Ectodermal cell (in vitro differentiated cells): ENCODE results near the gene LPCAT1.
"Not testable (repeated sequence)": the region's sequence is repeated elsewhere in the genome, so short reads cannot be mapped to it uniquely, and the experiment has no call there.

Experiments
- H3K27ac ChIP-seq: 2 replicates; pipeline ENCODE4 v1.7.0; 2013; ENCODE audit warnings: mild to moderate bottlenecking, low read depth, low read length; ENCODE audit not compliant: insufficient read depth, poor library complexity, severe bottlenecking
- H3K27me3 ChIP-seq: 2 replicates; pipeline ENCODE4 v1.7.0; 2013; ENCODE audit warnings: mild to moderate bottlenecking, low read length; ENCODE audit not compliant: insufficient read depth, control insufficient read depth, poor library complexity, severe bottlenecking
- H3K36me3 ChIP-seq: one replicate; pipeline ENCODE4 v1.7.0; 2013; ENCODE audit warnings: low read length; ENCODE audit not compliant: control insufficient read depth, insufficient read depth
- H3K4me1 ChIP-seq: one replicate; pipeline ENCODE4 v1.7.0; 2013; ENCODE audit warnings: low read length; ENCODE audit not compliant: control insufficient read depth, insufficient read depth
- H3K4me3 ChIP-seq: 2 replicates; pipeline ENCODE4 v1.7.0; 2013; ENCODE audit warnings: low read depth, low read length, control low read depth; ENCODE audit not compliant: insufficient read depth
- H3K9me3 ChIP-seq: 2 replicates; pipeline ENCODE4 v1.7.0; 2013; ENCODE audit warnings: mild to moderate bottlenecking, low read length, moderate library complexity; ENCODE audit not compliant: control insufficient read depth
- WGBS, 2 experiments: methylation state at CpG; one replicate each; pipeline ENCODE4 v1.1.7; 2013; ENCODE audit warnings: missing lambda C conversion rate in 2 of 2; 5-methylcytosine and 5-hydroxymethylcytosine counted together

The LPCAT1 gene

DNA sequence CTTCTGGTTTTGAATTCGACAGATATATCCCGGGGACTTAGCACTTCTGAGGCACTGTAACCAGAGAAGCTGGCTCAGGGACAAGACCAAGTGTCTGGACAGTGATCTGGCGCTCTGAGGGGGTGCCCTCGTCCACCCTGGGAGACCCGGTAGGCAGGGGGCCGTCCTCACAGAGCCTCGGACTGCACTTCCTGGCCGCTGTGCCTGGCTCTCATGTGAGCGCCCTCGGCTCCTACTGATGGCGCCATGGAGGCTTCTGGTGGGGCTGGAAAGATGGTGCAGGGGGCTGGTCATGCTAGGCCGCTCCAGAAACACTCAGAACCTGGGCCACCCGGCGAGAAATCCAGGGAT, 59.7 kb downstream of the LPCAT1 start:
- 95% methylated on average over 14 of the region's 14 CpGs for WGBS, 2 experiments
- Histone ChIP-seq H3K36me3 (peaks cover 29% of the 10 kb centered on the region), H3K4me1 (no peaks in the 10 kb centered on the region), H3K27ac (no peak overlapping the region), H3K4me3 (no peak overlapping the region), H3K27me3 (no peaks in the 10 kb centered on the region), H3K9me3 (no peaks in the 10 kb centered on the region)

DNA sequence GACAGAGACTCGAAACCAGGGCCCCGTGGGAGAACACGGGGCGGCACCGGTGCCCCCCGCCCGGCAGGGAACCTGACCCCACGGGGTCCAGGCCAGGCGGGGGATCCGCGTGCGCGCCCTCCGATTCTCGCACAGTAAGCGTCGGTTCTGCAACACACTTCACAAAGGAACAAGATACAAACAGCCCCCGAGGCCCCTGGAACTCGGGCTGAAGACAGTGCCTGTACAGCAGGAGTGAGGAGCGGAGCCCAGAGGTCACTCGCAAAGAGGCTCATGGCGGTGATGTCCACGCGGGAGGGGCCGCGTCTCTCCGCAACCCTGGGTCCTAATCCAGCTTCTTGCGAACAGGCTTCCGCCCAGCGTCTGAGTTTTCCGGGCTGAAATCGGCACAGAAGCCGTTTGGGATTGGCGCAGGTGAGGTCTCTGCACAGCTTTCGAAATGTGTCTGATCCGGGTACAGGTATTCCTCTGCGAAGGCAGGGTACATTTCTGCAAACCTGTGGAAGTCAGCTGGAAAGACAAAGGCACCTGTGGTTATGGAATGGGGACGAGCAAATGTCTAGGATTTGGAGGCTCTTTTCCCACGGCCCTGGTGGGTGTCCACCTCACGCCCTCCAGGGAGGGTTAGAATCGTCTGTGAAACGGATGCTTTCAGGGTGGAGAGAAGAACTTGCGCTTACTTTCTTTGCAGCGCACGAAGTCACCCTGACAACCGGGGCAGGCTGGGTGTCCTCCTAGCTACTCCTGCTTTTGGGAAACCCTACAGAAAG, 60.2 kb downstream of the LPCAT1 start:
- 96 to 97% methylated on average over 46 of the region's 46 CpGs for WGBS, 2 experiments
- Histone ChIP-seq H3K27me3 (no peaks in the 10 kb centered on the region), H3K4me1 (no peaks in the 10 kb centered on the region), H3K9me3 (no peaks in the 10 kb centered on the region), H3K27ac (no peak overlapping the region), H3K36me3 (peaks cover 29% of the 10 kb centered on the region), H3K4me3 (no peak overlapping the region)

DNA sequence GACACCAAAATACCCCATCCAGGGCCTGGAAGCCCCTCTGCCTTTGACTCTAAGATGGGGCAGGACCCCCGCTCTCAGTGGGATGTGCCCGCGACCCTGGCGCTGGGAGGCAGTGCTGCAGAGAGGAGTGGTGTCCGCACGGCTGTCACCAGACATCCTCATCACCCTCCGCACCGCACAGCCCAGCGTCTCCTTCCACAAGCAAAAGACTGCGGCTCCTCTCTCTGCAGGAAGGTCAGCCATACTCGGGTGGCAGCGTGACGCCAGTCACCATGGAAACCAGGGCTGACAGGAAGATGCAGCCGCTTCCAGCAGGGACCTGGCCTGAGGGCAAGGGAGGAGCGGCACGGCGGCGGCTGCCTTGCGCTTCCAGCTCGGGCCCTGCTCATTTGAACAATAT, 61.4 kb downstream of the LPCAT1 start:
- WGBS, 2 experiments = 90 to 91% methylated on average over 20 of the region's 20 CpGs
- Histone ChIP-seq H3K27ac (no peak overlapping the region), H3K4me3 (no peak overlapping the region), H3K4me1 (no peaks in the 10 kb centered on the region), H3K9me3 (peaks cover 2% of the 10 kb centered on the region), H3K27me3 (no peaks in the 10 kb centered on the region), H3K36me3 (peaks cover 33% of the 10 kb centered on the region)

DNA sequence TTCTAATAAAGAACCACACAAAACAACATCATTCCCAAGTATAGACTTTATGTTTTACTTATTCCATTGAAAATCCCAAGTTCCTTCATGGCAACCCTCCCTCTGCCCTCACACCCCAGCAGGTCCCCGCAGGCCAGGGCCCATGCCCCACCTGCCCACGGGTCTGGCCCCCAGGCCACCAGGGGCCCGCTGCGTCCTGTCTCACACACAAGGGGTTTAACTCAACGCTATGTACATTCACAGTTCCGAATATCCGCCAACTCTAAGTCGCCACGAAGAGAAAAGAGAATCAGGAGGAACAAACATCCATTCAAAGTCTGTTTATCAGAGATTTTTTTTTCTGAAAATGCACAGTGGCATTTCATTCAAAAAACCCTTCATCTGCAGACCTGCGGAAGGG, 62.4 kb downstream of the LPCAT1 start:
- no peak overlapping the region for H3K4me3 ChIP-seq
- H3K27ac ChIP-seq = no peak overlapping the region
- H3K9me3 ChIP-seq = peaks cover 6% of the 10 kb centered on the region
- H3K4me1 ChIP-seq = no peaks in the 10 kb centered on the region
- WGBS, 2 experiments = 94 to 96% methylated on average over 10 of the region's 10 CpGs
- no peaks in the 10 kb centered on the region for H3K27me3 ChIP-seq
- peaks cover 28% of the 10 kb centered on the region for H3K36me3 ChIP-seq

DNA sequence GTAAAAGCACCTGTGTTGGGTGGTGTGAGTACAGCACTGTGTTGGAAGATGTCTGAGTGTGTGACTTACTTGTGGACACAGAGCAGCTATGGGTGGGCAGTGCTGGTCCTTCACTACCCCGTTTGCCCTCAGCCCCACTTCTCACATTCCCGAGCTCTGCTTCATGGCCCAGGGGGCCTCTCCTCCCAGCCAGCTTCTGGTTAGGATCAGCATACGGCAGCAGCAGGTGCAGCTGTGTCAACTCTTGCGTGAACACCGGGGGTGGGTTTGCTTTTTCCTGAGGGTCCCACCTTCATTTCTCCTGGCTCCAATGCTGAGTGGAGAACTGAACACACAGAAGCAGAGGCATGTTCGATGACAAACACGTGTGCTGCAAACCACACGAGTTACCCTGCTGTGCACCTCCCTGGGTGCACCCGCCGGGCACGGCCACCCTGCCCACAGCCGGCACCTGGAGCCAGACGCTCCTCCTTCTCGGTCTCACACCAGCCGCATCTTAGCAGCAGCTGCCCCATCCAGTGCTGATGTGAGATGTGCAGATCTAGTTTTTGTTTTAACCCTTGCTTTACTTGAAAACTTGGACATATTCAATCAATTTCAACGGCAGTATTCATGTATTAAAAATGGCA, 63.6 kb downstream of the LPCAT1 start:
- no peak overlapping the region for H3K27ac ChIP-seq
- WGBS, 2 experiments = 94 to 95% methylated on average over 16 of the region's 16 CpGs
- H3K36me3 ChIP-seq = peaks cover 17% of the 10 kb centered on the region
- no peaks in the 10 kb centered on the region for H3K27me3 ChIP-seq
- no peak overlapping the region for H3K4me3 ChIP-seq
- peaks cover 6% of the 10 kb centered on the region for H3K9me3 ChIP-seq
- no peaks in the 10 kb centered on the region for H3K4me1 ChIP-seq

DNA sequence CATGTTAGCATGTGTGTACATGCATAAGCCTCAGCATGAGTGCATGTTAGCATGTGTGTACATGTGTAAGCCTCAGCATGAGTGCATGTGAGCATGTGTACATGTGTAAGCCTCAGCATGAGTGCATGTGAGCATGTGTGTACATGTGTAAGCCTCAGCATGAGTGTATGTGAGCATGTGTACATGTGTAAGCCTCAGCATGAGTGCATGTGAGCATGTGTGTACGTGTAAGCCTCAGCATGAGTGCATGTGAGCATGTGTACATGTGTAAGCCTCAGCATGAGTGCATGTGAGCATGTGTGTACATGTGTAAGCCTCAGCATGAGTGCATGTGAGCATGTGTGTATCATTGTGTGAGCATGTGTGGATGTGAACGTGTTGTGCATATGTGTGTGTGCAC, 64.3 kb downstream of the LPCAT1 start:
- H3K27ac ChIP-seq, H3K27me3 ChIP-seq, H3K4me3 ChIP-seq, H3K4me1 ChIP-seq, H3K9me3 ChIP-seq: not testable (repeated sequence)
- H3K36me3 ChIP-seq = peaks cover 15% of the 10 kb centered on the region
- WGBS, 2 experiments = 92 to 97% methylated on average over 2 of the region's 2 CpGs

DNA sequence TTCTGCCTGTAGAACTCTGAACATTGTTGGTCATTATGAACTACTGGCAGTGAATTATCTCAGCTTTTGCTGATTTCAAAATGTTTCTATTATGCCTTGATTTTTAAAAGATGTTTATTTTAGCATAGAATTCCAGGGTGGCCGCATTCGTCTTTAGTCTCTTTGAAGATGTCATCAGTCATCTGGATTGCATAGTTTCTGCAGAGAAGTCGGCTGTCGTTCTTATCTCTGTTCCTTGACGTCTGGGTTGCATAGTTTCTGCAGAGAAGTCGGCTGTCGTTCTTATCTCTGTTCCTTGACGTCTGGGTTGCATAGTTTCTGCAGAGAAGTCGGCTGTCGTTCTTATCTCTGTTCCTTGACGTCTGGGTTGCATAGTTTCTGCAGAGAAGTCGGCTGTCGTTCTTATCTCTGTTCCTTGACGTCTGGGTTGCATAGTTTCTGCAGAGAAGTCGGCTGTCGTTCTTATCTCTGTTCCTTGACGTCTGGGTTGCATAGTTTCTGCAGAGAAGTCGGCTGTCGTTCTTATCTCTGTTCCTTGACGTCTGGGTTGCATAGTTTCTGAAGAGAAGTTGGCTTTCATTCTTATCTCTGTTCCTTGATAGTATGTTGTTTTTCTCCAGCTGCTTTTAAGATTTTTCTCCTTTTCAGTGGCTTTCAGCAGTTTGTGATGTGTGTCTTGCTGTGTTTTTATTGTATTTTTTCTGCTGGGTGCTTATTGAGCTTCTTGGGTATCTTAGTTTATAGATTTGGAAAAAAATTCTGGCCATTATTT, 67.5 kb downstream of the LPCAT1 start:
- peaks cover 15% of the 10 kb centered on the region for H3K36me3 ChIP-seq
- not testable (repeated sequence) for H3K4me1 ChIP-seq, H3K4me3 ChIP-seq, H3K9me3 ChIP-seq, H3K27ac ChIP-seq, H3K27me3 ChIP-seq
- WGBS, 2 experiments = 92 to 96% methylated on average over 7 to 8 of the region's 20 CpGs

DNA sequence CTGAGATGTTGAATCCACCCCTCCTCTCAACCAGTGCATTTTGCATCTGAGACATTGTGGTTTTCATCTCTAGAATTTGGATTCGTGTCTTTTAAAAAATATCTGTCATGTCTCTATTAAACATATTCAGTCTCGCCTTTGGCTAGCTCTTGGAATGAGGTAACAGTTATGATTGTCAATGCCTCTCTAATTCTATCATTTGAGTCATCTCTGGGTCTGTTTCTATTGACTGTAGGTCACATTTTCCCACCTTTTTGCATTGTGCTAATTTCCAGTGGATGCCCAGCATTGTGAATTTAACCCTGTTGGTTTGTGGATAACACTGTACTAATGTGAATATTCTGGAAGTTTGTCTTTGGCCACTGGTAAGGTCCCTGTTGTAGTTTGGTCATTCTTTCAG, 70.1 kb downstream of the LPCAT1 start:
- H3K4me1 ChIP-seq = no peaks in the 10 kb centered on the region
- H3K27me3 ChIP-seq = peaks cover 10% of the 10 kb centered on the region
- peaks cover 4% of the 10 kb centered on the region for H3K36me3 ChIP-seq
- no peak overlapping the region for H3K27ac ChIP-seq
- no peak overlapping the region for H3K4me3 ChIP-seq
- 87 to 100% methylated on average over 2 of the region's 2 CpGs for WGBS, 2 experiments
- peaks cover 6% of the 10 kb centered on the region for H3K9me3 ChIP-seq

DNA sequence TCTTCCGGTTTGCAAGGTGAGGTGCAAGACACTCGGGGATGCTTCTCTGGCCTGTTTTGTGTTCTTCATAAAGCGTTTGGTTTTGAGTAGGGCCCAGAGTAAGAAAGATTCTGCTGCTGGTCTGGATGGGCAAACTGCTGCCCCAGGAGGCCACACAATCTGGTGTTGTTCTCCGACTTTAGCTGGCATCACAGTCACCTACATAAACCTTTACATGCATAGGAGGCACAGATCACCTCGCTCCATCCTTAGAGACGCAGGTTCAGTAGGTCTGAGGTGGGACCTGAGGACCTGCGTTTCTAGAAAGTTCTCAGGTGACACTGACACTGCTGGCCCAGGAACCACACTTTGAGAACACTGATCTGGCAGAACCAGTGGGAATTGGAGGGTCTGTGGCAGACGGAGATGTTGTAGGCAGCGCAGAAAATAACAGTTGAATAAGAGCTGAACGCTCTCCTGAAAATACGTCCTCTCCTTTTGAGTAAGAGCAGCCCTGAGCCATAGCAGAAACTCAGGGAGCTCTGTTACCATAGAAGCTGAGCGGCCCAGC, 74.6 kb downstream of the LPCAT1 start:
- Histone ChIP-seq H3K27ac (no peak overlapping the region), H3K9me3 (no peaks in the 10 kb centered on the region), H3K36me3 (no peaks in the 10 kb centered on the region), H3K4me3 (no peak overlapping the region), H3K27me3 (peaks cover 54% of the 10 kb centered on the region), H3K4me1 (no peaks in the 10 kb centered on the region)
- WGBS, 2 experiments = 92 to 93% methylated on average over 12 of the region's 12 CpGs

DNA sequence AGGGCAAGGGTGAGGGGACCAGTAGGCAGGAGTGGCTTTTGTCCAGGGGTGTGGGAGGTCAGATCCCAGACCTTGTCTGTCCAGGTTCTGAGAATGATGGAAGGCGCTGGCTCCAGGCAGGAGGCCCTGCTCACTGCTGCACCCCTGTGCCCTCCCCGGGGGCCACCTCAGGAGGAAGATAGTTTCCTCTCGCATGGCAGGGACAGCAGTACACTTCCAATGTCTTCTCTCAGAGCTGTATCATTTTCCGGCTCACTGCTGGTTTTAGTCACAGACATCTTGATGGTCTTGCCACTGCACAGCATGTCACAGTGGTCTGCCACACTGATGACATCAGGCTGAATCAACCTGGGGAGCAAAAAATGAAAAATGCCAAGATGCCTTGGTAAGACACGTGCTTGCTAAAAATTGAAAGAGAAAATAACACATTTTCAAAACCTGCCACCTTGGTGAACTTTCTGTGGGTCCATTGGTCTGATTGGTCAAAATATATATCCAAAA, 75.2 kb downstream of the LPCAT1 start:
- H3K27ac ChIP-seq = no peak overlapping the region
- peaks cover 60% of the 10 kb centered on the region for H3K27me3 ChIP-seq
- H3K36me3 ChIP-seq = no peaks in the 10 kb centered on the region
- WGBS, 2 experiments = 88 to 91% methylated on average over 5 of the region's 5 CpGs
- no peak overlapping the region for H3K4me3 ChIP-seq
- H3K9me3 ChIP-seq = no peaks in the 10 kb centered on the region
- H3K4me1 ChIP-seq = no peaks in the 10 kb centered on the region
